ENCODE data around the gene NOC2L.
A peak's percentile ranks its signal among the peaks of the same experiment; 100 is the strongest.

The NOC2L gene

DNA sequence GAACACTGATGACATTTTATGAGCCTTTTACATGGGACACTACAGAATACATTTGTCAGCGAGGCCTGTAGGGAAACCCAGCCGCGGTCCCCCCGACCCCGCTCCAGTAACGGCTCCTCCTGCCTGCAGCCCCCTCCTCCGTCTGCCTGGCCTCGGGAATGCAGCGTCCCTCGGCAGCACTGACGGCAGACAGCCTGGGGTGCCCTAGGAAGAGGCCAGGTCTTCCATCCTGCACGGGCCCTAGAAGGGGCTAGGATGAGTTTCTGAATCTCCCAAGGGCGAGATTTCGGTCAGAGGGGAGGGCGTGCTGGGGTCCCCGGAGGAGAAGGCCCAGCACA, 26.9 kb downstream of the NOC2L start:
- H3K36me3 Mint-ChIP-seq (ENCODE audit: low read depth) = peaks cover 20% of the 10 kb centered on the region
- H3K27me3 Mint-ChIP-seq (ENCODE audit: low read depth) = peaks cover 37% of the 10 kb centered on the region
- H3K4me3 Mint-ChIP-seq = peak overlapping the region in 2 of 3 experiments; percentile 35 to 41
- peaks cover 36% of the 10 kb centered on the region for H3K4me1 Mint-ChIP-seq
- H3K27ac Mint-ChIP-seq = peak overlapping the region in 1 of 3 experiments; percentile 22
- TF ChIP-seq, protein P1, sequence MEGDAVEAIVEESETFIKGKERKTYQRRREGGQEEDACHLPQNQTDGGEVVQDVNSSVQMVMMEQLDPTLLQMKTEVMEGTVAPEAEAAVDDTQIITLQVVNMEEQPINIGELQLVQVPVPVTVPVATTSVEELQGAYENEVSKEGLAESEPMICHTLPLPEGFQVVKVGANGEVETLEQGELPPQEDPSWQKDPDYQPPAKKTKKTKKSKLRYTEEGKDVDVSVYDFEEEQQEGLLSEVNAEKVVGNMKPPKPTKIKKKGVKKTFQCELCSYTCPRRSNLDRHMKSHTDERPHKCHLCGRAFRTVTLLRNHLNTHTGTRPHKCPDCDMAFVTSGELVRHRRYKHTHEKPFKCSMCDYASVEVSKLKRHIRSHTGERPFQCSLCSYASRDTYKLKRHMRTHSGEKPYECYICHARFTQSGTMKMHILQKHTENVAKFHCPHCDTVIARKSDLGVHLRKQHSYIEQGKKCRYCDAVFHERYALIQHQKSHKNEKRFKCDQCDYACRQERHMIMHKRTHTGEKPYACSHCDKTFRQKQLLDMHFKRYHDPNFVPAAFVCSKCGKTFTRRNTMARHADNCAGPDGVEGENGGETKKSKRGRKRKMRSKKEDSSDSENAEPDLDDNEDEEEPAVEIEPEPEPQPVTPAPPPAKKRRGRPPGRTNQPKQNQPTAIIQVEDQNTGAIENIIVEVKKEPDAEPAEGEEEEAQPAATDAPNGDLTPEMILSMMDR (IDR thresholded peaks at IDR 0.05; ENCODE audit: unreplicated experiment in 3 of 3) = no peak
- H3K9me3 Mint-ChIP-seq = no peaks in the 10 kb centered on the region

DNA sequence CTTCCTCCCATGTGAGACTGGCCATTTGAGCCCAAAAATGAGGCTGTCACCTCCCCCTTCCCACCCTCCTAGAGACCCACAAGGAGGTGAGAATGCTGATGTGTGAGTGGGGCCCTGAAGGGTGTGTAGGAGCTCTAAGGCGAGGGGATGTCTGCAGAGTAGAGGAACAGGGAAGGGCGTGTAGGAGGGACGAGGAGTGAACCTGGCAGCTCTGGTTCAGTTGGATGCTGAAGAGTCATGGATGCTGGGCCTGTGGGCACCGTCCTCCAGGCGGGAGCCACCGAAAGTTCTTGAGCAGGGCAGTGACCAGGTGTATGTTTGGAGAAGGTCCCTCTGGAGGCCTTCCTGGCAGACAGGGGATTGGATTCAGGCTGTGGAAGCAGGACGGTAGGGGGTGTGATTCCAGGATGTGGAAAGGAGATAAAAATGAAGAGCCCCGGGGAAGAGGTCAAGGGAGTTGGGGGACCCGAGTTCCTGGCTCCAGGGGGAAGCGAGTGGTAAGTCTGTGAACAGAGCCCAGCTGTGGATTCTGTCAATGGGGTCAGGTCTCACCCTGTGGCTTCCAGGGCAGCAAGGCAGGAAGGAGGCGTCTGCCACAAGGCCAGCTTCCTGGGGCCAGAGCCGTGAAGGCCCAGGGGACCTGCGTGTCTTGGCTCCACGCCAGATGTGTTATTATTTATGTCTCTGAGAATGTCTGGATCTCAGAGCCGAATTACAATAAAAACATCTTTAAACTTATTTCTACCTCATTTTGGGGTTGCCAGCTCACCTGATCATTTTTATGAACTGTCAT, 27.5 kb downstream of the NOC2L start:
- H3K36me3 Mint-ChIP-seq (ENCODE audit: low read depth) = peaks cover 22% of the 10 kb centered on the region
- H3K27ac Mint-ChIP-seq = peak overlapping the region; percentile 22 to 87 (median 84)
- TF ChIP-seq, protein P1 (IDR thresholded peaks at IDR 0.05; ENCODE audit: unreplicated experiment in 3 of 3) = no peak
- no peaks in the 10 kb centered on the region for H3K9me3 Mint-ChIP-seq
- peaks cover 39% of the 10 kb centered on the region for H3K4me1 Mint-ChIP-seq
- peak overlapping the region; percentile 66 to 69 (median 69) for H3K4me3 Mint-ChIP-seq
- H3K27me3 Mint-ChIP-seq (ENCODE audit: low read depth) = peaks cover 35% of the 10 kb centered on the region

DNA sequence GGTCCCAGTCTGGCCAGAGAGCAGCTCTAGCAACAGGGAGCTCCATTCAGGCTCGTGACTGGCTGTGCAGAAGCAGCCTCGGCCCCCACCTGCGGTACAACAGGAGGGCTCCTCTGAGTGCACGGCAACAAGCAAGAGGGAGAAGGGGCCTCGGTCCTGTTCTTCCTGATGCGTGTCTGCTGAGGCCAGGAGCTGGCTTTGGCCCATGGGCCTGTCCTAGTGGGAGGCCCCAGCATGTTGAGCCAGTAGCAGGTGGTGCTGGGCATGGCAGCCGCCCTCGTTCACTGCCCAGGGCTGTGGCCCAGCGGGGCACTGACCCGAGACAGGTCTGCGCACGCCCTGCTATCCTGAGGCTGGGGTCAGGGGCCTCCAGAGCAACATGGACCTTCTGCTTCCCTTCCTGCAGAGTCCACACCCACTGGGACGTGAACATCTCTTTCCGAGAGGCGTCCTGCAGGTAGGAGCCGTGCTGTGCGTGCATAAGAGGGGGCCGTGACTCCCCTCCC, 28.4 kb downstream of the NOC2L start:
- H3K27ac Mint-ChIP-seq = no peak overlapping the region
- H3K4me3 Mint-ChIP-seq = no peak overlapping the region
- H3K36me3 Mint-ChIP-seq (ENCODE audit: low read depth) = peaks cover 27% of the 10 kb centered on the region
- H3K9me3 Mint-ChIP-seq = no peaks in the 10 kb centered on the region
- TF ChIP-seq, protein P1 (IDR thresholded peaks at IDR 0.05; ENCODE audit: unreplicated experiment in 3 of 3) = no peak
- H3K4me1 Mint-ChIP-seq = peaks cover 41% of the 10 kb centered on the region
- peaks cover 42% of the 10 kb centered on the region for H3K27me3 Mint-ChIP-seq (ENCODE audit: low read depth)

DNA sequence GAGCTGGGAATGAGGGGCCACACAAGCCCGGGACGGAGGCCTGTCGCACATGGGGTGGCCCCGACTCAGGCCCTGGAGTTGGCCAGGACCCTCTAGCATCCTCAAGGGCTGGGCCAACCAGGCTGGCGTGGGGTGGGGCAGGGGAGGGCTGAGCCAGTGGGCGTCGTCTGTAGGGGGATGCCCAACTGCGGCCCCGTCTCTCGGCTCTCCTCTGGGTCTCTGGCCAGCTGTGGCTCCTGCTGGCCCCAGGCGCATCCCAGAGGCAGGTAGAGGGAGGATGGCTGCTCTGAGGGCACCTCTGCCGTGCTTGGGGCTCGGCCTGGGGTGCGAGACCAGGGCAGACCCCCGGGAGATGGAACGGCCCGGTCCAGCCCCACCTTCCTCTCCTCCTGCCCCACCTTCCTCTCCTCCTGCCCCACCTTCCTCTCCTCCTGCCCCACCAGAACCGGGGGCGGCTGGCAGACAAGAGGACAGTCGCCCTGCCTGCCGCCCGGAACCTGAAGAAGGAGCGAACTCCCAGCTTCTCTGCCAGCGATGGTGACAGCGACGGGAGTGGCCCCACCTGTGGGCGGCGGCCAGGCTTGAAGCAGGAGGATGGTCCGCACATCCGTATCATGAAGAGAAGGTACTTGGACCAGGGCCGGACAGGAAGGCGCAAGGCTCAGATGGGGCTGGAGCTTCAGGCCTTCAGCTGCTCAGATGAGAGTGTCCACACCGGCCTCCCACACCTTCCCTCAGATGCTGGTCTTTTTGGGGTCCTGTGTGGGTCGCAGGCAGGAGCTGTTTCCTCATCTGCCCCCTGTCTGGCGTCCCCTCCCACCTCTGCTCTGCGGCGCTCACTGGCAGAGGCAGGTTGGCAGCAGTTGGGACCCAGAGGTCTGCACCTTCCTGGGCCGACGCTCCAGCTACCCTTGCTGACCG, 29.1 kb downstream of the NOC2L start:
- Mint-ChIP-seq H3K36me3 (ENCODE audit: low read depth) (peaks cover 27% of the 10 kb centered on the region), H3K4me1 (peaks cover 34% of the 10 kb centered on the region), H3K9me3 (no peaks in the 10 kb centered on the region), H3K27ac (no peak overlapping the region), H3K27me3 (ENCODE audit: low read depth) (peaks cover 38% of the 10 kb centered on the region), H3K4me3 (peak overlapping the region in 1 of 3 experiments; percentile 28)
- TF ChIP-seq, protein P1 (IDR thresholded peaks at IDR 0.05; ENCODE audit: unreplicated experiment in 3 of 3) = no peak

DNA sequence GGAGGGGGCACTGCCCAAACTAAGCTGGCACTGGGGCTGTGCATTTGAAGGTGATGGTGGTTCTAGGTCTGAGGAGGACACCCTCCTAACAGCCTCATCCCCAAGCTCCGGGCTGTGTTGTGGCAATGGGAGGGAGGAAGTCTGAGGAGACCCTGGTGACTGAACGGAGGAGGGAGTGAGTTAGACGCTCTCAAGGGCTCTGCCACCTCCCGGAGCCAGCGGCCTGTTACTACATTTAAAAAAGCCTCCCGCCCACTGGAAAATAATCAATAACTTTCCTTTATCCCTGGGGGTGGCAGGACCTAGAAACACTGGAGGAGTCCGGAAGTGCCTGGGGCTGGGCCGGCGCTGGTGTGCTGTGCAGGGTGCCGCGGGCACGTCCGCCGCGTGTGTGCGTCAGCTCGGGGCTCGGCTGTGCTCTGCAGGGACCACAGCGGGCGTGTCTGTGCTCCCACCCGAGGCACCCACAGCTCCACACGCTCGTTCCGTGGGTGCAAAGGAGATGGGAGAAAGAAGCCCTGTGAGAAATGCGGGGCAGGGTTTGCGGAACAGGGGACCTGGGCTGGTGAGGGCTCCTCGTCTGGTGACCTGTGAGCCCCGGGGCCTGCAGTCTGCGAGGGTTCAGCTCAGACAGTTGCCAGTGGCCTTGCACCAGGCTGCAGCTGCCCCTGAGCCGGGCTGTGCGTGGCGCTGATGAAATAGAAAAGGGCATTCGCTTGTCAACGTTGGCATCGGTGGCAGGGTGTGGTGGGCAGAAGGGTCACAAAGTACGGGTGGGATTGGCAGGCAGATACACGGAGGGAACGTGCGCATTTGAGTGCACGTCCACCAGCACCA, 30.0 kb downstream of the NOC2L start:
- H3K4me3 Mint-ChIP-seq = peak overlapping the region; percentile 43 to 58 (median 53)
- peaks cover 31% of the 10 kb centered on the region for H3K4me1 Mint-ChIP-seq
- TF ChIP-seq, protein P1 (IDR thresholded peaks at IDR 0.05; ENCODE audit: unreplicated experiment in 3 of 3) = no peak

More for the DNA sequence above, 30.0 kb downstream of the NOC2L start:
- no peaks in the 10 kb centered on the region for H3K9me3 Mint-ChIP-seq
- H3K27ac Mint-ChIP-seq = no peak overlapping the region
- H3K27me3 Mint-ChIP-seq (ENCODE audit: low read depth) = peaks cover 35% of the 10 kb centered on the region
- peaks cover 27% of the 10 kb centered on the region for H3K36me3 Mint-ChIP-seq (ENCODE audit: low read depth)

All from nephron (organoid).